RPMI7951 (cell line): Measurements from ENCODE around the gene ABCG5. TPM values are rescaled to one million over a fixed set of nuclear protein-coding genes. Genes with fewer than 3 reads are reported as not detected.

Experiments
- DNase-seq: peaks from one replicate; pipeline ENCODE4 v3.0.0-alpha.2; 2012; ENCODE audit warnings: low read depth
- total RNA-seq: library from RNA; depleted of rRNA; stranded (reverse); fragments of >200 nt; shearing (Covaris generic); gene quantifications from 2 replicates; pipeline ENCODE4 v1.2.3, GENCODE V29; 2014

Gene ABCG5
- total RNA-seq, 1 experiment from 2014 or later: not detected

DNA sequence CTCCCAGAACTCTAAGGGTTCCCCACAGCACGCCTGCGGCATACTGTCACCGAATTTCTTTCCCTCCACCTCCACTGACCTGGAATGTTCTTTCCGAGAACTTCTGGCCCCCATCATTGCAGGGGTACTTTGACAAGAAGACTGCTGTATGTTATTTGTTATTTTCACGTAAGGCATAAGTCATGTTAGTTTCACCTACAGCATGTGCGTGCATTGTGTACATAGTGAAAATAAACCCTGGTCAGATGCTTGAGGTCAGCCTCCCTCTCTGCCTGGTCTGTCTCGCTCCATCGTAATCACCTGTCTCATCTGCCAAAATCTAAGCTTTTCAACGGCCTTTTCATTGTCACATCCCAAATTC is 4.2 kb upstream of the ABCG5 start:
- DNase-seq: no peak

DNA sequence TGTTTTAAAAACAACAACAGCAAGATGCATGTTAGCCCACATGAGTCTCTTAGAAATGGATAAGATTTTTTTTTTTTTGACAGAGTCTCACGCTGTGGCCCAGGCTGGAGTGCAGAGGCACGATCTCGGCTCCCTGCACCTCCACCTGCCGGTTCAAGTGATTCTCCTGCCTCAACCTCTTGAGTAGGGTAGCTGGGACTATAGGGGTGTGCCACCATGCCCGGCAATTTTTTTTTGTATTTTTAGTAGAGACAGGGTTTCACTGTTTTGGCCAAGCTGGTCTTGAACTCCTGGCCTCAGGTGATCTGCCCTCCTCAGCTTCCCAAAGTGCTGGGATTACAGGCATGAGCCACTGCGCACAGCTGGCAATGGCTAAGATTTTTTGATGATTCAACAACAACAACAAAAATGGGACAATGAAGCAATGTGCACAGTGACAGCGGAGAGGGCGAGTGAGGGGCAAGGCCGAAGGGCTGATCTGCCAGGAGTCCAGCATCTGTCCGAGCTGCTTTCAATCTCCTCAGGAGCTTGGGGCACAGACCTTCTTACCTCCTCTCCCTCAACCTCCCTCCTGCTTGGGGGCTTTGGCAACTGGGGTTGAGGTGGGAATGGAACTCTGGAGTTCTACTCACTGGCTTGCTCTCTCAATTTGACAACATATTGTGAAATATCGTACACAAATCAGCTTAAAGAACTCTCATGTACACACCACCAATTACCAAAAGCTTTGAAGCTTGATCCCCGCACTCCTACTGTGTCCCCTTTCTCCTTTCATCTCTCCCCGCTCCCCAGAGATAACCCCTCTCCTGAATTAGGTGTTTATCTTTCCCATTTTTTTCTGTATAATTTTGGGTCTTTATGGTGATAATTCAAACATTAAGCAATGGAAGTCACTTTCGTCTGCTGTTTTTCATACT is 3.6 kb upstream of the ABCG5 start:
- DNase-seq: no peak

DNA sequence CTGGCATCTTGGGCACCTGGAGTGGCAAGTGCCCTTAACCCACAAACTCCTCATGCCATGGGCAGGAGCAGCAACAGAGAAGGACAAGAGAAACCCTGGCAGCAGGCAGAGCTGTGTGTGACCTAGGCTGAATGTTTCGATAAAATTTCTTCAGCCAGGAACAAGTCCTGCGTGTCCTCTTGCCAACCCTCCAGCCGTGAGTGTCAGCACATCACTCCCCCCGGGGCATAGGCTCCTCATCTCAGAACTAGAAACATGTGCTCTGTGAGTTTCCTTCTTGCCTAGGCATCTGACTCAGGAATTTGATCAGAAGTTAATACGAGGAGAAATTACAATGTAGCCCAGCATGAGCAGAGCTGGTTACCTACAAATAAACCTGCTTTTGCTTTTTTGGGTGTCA is 2.3 kb upstream of the ABCG5 start:
- DNase-seq: peak; percentile 35

DNA sequence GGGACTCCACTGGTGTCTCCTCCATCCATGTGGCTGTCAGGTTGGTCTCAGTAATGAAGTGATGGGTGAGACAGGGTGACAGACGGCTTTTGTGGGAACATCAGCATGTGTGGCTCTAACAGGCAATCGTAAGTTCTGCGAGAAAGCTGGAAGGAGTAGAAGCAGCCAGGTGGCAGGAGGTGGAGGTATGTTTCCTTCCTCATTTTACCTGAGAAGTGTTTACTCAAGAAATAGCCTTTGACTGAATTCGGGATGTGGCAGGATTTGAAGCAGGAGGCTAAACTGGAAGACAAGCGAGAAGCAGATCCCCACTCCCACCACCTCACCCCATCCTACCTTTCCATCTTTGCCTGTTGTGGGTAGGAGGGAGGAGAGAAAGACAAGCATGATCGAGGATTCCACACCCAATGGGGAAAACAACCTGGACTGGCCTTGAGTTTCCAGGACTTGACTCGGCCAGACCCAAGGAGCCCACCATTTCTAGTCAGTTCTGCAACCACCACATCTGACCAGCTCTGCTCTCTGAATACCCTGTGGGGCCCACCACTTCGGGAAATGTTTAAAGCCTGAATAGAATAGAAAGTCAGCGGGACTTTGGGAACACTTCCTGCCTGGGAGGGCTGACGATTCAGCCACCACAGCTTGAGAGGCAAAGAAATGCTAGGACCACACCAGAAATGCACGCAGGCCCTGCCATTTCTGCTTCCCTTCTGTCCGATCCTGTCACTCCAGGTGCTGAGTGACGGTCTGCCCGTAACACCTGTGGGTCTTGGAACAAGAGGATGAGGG is 1.3 kb upstream of the ABCG5 start:
- no peak for DNase-seq

DNA sequence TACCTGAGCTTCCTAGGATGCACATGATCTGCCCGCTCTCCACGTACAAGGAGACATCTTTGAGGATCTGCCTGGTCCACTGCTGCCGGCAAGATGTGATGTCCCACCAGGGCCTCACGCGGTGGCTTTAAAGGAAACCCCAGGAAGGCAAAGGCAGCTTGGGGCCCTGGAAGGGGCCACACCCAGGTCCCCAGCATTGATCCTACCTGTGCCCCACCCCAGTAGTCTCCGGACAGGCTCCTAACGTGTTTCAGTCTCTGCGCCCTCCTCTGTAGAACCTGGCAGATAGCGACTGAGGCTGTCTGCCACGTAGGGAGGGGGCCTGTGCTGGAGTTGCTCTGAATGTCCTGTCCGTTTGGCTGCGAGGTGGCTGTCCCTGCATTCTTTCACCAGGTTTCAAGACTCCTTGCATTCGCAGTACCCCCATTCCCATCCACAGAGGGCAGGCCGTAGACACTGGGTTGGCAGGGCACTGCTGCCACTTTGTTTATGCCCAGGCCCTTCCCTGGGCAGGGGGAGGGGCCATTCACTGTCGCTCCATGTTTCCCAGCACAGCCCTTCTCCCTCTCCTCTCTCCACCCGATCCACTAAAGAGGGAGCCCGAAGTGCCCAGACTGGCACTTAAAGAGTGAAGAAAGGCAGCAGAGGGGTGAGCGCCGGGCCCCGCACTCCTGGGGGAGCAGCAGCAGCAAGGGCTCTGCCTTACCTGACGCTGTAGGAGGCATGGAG is 644 bp downstream of the ABCG5 start:
- DNase-seq: no peak

DNA sequence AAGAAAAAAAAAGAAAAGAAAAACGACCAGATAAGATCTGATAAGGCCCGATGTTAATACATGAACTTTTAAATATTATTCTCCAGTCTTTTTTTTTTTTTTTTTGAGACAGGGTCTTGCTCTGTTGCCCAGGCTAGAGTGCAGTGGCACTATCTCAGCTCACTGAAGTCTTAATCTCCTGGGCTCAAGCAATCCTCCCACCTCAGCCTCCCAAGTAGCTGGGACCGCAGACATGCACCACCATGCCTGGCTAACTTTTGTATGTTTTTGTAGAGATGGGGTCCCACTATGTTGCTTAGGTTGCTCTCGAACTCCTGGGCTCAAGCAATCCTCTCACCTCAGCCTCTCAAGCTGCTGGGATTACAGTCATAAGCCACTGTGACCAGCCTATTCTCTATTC is 1.6 kb downstream of the ABCG5 start:
- no peak for DNase-seq

DNA sequence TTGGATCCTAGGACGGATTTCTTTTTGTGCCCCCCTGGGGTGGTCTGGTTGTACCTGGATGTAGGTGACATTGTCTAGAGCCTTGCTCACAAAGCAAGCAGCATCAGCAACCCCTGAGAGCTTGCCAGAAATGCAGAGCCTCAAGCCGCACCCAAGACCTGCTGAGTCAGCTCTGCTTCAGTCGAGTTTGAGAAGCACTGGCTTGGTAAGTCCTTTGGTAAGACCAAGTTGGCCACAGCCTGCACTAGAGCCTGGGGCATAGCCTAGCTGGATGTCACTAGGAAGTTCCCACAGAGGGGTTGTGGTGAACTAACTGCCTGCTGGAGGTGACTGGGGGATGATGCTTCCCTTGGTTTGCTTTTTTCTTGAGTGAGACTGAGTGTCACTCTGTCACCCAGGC is 6.2 kb downstream of the ABCG5 start:
- DNase-seq: no peak

DNA sequence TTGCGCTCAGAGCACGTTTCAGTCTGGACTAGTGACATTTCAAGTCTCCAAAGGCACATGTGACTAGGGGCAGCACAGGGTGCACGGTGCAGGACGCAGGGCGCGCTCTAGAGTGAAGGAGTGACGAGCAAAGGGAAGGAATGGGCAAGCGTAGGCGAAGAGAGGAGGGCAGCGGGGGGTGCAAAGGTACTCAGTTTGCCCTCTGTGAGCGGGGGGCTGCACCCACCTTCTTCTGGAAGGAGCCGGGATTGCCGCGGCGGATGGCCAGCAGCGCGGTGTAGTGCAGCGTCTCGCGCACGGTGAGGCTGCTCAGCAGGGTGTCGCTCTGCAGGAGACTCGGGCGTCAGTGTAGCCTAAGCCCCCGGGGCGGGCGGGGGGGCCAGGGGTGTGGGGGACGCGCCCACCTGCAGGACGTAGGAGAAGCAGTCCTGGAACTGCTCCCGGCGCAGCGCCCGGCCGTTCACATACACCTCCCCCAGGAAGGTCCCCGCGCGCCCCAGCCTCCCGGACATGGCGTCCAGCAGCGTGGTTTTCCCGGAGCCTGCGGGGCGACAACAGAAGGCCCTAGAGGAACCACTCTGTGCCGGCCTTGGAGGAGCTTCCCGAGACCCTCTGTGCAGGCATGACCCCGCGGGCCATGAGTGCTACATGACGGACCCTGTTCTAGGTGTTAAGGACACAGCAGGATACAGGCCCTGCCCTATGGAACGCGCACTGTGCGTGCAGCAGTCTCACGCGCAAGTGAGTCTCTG is 6.9 kb downstream of the ABCG5 start:
- no peak for DNase-seq

DNA sequence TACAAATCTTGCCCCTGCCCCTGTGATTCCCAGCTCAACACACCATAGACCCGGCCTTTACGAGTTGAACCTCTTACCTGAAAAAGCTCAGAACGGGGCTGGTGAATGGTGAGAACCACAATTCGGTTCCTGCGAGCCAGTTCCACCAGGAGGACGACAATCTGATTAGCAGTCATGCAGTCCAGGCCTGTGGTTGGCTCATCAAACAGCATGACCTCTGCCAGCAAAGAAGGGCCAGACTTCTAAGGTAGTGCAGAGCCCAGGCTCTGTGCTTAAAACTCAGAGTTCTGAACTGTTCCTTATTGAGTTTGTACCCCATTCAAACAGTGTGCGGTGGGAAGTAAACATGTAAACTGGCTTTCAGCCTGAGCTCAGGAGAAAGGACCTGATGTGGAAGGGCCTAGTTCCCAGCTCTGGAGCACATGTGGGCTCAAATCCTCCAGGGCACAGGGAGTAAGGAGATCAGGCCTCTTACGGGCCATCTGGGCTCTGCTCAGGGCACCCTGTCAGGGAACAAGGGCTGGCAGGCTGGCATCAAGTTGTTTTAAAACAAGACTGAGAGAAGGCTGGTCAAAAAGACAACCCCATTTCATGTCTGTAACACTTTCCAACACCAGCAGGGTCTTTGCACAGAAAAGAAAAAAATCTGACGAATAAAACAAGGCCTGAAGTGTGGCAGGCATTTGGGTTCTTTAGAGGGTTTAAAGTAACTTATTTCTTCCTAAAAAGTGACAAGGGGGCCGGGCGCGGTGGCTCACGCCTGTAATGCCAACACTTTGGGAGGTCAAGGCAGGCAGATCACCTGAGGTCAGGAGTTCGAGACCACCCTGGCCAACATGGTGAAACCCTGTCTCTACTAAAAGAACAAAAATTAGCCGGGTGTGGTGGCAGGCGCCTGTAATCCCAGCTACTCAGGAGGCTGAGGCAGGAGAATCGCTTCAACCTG is 12.1 kb downstream of the ABCG5 start:
- DNase-seq: no peak

DNA sequence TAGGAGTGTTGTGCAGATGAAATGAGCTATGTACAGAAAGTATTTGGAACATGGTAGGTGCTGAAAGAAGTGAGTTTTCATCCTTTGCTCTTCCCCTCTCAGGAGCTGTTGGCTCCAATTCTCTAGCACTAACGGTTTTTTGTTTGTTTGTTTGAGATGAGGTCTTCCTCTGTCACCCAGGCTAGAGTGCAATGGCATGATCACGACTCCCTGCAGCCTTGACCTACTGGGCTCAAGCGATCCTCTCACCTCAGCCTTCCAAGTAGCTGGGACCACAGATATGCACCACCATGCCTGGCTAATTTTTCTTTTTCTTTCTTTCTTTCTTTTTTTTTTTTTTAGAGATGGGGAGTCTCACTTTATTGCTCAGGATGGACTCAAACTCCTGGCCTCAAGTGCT is 12.8 kb downstream of the ABCG5 start:
- no peak for DNase-seq

DNA sequence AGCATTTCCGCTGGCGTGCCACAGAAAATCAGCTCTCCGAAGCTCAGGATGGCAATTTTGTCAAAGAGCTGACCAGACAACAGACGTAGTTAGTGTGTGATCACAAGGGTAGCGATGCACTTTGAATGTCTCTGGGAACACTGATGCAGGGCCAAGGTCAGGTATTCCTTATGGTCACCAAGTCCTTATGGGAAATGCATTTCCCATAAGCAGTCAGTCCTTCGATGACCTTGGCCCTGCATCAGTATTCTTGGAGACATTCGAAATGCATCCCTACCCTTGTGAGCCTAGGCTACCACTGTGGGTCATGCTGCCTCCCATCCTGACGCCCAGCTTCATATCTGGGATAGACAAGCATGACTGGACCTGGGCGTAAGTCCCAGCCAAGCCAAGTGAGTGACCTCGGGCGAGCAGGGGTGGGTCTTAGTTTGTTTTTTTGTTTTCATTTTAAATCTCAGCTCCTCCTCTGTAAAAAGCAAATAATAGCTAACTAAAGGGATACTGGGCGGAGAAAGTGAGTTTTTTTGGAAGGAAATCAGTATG is 13.6 kb downstream of the ABCG5 start:
- DNase-seq: no peak

DNA sequence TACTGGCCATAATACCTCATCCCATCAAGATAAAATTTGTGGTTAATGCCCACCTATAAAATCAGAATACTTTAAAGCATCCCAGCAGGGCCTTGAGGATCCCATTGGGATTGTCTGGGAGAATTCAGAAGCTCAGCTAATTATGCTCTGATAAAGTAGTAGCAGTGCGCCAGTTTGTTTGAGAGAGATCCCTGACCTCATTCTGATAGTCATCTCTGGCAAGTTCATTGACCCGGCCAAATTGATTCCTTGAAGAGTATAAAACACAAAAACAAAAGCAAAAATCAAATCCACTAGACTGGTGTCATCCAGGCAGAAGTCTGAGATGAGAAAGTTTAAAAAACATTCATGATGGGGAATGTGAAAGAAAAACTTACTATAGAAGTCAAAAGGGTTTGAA is 14.1 kb downstream of the ABCG5 start:
- DNase-seq: no peak

DNA sequence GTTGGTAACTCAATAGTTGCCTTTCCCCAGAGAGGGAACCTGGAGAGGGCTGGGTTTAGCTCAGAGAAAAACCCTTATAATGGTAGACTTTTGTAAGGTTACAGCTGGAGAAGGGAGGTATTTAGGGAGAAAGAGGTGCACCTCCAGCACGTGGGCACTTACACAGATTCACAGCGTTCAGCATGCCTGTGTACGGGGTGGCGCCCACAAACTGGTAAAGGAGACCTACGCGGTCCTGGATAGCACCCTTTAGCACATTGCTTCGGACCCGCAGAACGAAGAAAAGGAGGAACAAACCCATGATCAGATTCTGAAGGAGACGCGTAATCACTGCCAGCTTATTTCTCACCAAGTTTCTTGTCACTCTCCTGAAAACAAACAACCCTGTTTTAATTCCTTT is 14.9 kb downstream of the ABCG5 start:
- no peak for DNase-seq

DNA sequence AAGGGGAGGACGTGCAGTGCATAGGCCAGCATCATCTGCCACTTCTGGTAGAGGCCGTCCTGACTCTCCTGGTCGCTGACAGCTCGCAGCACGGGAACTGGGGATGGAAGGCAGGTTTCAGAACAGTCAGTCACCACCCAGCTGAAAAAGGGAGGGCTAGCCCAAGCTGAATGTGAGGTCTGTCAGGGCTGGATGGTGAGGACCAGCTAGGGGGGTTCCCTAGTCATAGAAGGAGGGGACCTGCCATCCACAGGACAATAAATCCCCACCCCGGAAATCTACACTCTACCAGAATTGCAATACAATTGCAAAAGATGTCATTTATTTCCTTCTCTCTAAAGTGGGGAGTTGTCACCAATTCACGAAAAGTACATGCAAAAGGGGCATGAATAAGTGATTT is 15.8 kb downstream of the ABCG5 start:
- DNase-seq: no peak

DNA sequence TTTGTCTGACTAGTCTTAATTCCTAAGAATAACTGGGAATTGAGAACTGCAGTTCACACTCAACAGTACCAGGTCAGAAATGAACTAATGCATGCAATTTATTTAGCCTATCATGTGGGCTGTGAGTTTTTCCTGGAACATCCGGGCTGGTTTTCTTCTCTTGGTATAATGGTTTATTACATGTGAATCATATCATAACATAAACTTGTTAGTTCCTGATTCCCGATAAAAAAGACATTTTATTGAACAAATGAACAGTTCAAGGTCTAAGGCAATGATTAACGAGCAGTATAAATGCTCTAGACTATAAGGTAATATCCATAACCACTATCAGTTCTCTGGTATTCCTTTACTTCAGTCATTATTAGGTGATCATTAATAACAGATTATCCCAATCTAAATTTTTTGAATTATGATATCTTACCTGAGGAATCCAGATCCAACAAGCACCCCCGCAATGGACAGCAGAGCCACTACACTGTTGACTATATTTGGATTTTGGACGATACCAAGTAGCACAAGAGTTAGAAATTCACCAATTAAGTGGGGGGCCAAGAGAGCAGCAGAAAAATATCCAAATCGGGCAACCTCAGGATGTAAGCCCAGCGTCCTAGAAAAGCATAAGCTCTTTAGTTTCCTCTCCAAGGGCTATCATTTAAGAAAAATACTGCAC is 19.0 kb downstream of the ABCG5 start:
- no peak for DNase-seq

DNA sequence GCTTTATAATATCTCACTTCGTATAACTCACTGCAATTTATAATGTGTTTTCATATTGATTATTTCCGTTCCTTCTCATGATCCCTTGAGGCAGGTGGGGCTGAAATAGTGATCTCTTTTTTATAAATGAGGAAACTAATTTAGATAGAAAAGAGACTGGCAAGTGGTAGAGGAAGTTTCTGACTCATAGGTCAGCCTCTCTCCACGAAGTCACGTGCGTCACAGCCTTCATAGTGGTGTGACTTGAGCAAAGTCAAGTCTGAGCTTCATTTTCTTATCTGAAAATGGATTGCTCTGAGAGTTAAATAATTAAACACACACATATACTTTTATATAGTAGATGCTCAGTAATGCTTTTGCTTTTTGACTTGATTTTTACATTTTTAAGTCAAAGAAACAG is 19.9 kb downstream of the ABCG5 start:
- peak; percentile 59 for DNase-seq

DNA sequence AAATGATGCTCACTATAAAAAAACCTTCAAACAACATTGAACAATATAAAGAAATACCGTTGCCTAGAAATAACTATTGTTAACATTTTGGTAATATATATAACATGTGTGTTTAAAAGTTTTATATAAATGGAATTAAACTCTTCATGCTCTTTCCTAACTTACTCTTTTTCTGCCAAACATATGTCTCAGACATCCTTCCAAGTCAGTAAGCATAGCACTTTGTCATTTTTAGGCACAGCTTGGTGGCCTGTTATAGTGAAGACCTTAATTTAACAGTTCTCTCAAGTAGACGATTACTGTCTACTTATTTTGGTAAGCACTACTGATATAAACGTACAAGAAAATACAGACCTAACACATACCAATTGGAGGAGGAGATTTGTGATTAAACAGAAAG is 23.9 kb downstream of the ABCG5 start:
- no peak for DNase-seq

DNA sequence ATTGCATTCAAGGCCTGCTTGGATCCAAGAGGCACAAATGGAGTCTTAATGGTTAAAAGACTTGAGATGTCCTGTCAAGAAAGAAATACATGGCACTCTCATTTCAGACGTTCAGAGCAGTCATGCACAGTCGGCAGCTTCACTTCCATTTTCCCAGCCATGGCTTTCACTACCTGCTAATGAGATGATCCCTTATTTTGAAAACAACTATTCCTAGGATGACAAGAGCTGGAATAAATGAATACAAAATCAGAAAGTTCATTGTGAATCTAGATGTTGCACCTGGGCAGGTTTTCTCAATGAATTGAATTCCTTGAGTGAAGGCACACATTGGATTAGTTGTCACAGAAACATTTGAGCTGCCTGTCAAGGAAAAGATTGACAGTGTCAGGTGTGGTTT is 25.7 kb downstream of the ABCG5 start:
- no peak for DNase-seq

DNA sequence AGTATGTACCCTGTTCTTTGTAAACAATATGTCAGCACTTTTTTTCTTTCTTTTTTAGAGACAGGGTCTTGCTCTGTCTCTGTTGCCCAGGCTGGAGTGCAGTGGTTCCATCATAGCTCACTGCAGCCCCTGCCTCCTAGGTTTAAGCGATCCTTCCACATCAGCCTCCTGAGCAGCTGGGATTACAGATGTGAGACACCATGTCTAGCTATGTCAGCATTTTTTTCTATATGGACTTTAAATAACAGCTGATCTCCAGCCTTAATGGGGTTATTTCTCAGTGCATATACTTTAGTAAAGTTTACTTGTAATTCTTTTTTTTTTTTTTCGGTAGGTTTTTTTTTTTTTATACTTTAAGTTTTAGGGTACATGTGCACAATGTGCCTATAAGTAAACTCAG is 26.6 kb downstream of the ABCG5 start:
- no peak for DNase-seq

DNA sequence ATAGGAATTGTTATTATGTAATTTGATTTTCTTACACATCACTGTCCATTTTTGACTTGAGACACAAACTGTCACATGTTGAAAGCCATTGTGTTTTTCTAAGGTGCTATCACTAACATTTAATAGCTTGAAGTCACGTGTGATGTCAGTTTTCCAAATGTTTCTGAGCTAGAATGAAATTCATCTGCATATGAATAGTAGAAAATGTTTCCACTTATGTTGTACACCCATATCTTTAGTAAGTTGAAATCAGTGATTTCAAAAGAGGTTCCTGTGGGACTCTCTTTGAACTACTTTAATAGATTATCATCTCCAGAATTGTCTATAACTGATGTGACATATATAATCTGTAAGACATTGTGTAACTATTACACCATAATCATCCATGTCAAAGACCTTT is 27.8 kb downstream of the ABCG5 start:
- DNase-seq: no peak
